Gastroesophageal sphincter (tissue), 4 donors: ENCODE measurements around the gene DOCK9. TPM values are rescaled to one million over a fixed set of nuclear protein-coding genes. Genes with fewer than 3 reads are reported as not detected.

ENCODE experiments used
- ATAC-seq: fragments of 150-250 bp; one replicate; pipeline ENCODE4 v1.9.1; 2016; ENCODE audit warnings: mild to moderate bottlenecking, moderate library complexity
- H3K27ac ChIP-seq, 4 donors: fragments of 200-600 bp; sonication (generic) in 3 of 4; 1 replicate in 3 of 4; 2 replicates in 1 of 4; pipeline ENCODE4 v1.5.1; 2016 to 2019
- H3K27me3 ChIP-seq: fragments of 200-600 bp; sonication (generic); one replicate; pipeline ENCODE4 v1.5.1; 2019
- H3K36me3 ChIP-seq, 2 donors: fragments of 200-600 bp; sonication (generic); one replicate each; pipeline ENCODE4 v1.5.1; 2019; ENCODE audit warnings: control low read depth in 1 of 2
- H3K4me1 ChIP-seq, 3 donors: fragments of 200-600 bp; sonication (generic); 1 replicate in 2 of 3; 2 replicates in 1 of 3; pipeline ENCODE4 v1.5.1; 2016 to 2019; ENCODE audit warnings: control low read depth in 2 of 3
- H3K4me3 ChIP-seq, 2 donors: fragments of 200-600 bp; sonication (generic); one replicate each; pipeline ENCODE4 v1.5.1; 2019; ENCODE audit warnings: mild to moderate bottlenecking in 1 of 2, moderate library complexity in 1 of 2
- H3K9me3 ChIP-seq, 3 donors: fragments of 200-600 bp; sonication (generic); one replicate each; pipeline ENCODE4 v1.5.1; 2017 to 2019; ENCODE audit warnings: control low read depth in 2 of 3
- EP300 ChIP-seq: sonication (generic); formaldehyde crosslinking; IDR thresholded peaks from one replicate; pipeline ENCODE4 v1.6.1; 2017; ENCODE audit warnings: antibody characterized with exemption, mild to moderate bottlenecking
- POLR2A ChIP-seq, 2 donors: fragments of 450-650 bp; IDR thresholded peaks; one replicate each; pipeline ENCODE4 v1.6.1; 2017; ENCODE audit warnings: antibody characterized with exemption in 2 of 2, mild to moderate bottlenecking in 2 of 2, moderate library complexity in 1 of 2
- POLR2AphosphoS5 ChIP-seq: sonication (generic); formaldehyde crosslinking; IDR thresholded peaks from one replicate; pipeline ENCODE4 v1.6.1; 2017; ENCODE audit warnings: antibody characterized with exemption
- WGBS, 2 donors: methylation state at CpG; one replicate each; pipeline ENCODE4 v1.1.5; 2018; ENCODE audit warnings: low coverage in 1 of 2; 5-methylcytosine and 5-hydroxymethylcytosine counted together
- total RNA-seq, 4 donors: library from RNA; depleted of rRNA; stranded (reverse); fragments of >200 nt; gene quantifications; one replicate each; pipeline ENCODE4 v1.1.0, GENCODE V29; 2016
- TF ChIP-seq, protein P1 (sequence below), 4 experiments: fragments of 200-600 bp in 2 of 4; fragments of 450-650 bp in 2 of 4; sonication (generic) in 1 of 4; IDR thresholded peaks; one replicate each; pipeline ENCODE4 v1.5.1; 2017 to 2019; ENCODE audit warnings: antibody characterized with exemption in 4 of 4, mild to moderate bottlenecking in 2 of 4, moderate library complexity in 2 of 4

DOCK9 gene
- total RNA-seq, 4 donors from 2014 or later: 84.1 to 203 (median 150) TPM

DNA sequence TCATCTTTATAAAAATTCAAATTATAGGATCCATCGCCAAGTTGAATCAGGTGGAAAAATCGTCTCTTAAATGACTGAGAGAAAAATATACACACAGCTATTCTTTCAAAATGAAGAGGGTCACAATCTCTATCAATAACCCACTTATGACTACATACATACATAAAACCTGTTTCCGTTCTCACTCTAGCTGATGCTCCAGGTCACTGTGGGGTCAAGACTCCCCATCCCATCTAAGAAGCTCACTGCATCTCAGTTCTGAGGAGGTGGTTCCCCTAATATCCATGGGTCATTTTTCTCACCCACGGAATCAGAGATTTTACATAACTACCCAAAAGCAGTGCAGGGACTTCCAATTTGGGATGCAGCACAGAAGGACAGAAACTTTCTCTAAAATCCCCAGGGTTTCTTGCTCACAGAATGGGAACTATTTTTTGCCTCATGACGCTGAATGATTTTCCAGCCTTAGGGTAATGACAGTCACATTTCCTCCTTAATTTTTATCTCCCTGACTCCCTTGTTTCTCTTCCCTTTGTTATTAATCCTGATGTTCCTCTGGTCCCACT lies 56.8 kb downstream of the DOCK9 start:
- WGBS, 2 donors: 84 to 86% methylated on average over 4 to 5 of the region's 5 CpGs

GRCh38 chr13:98919566-98919965 lies 58.3 kb downstream of the DOCK9 start:
- Histone ChIP-seq H3K4me1 (peaks cover 0 to 49% (median 0%) of the 10 kb centered on the region in 3 donors), H3K4me3 (no peak overlapping the region), H3K9me3 (no peaks in the 10 kb centered on the region), H3K27me3 (no peaks in the 10 kb centered on the region), H3K27ac (no peak overlapping the region), H3K36me3 (peaks cover 0 to 50% of the 10 kb centered on the region in 2 donors)
- WGBS, 2 donors: 86% methylated on average over 2 of the region's 2 CpGs; no CpG with 5 or more reads in 1 of the 2 donors
- no peak for ATAC-seq
- TF ChIP-seq POLR2AphosphoS5 (no peak), POLR2A (IDR thresholded peaks at IDR 0.05) (no peak), EP300 (no peak)
- TF ChIP-seq, protein P1, sequence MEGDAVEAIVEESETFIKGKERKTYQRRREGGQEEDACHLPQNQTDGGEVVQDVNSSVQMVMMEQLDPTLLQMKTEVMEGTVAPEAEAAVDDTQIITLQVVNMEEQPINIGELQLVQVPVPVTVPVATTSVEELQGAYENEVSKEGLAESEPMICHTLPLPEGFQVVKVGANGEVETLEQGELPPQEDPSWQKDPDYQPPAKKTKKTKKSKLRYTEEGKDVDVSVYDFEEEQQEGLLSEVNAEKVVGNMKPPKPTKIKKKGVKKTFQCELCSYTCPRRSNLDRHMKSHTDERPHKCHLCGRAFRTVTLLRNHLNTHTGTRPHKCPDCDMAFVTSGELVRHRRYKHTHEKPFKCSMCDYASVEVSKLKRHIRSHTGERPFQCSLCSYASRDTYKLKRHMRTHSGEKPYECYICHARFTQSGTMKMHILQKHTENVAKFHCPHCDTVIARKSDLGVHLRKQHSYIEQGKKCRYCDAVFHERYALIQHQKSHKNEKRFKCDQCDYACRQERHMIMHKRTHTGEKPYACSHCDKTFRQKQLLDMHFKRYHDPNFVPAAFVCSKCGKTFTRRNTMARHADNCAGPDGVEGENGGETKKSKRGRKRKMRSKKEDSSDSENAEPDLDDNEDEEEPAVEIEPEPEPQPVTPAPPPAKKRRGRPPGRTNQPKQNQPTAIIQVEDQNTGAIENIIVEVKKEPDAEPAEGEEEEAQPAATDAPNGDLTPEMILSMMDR (IDR thresholded peaks at IDR 0.05): no peak

More for the DNA sequence above, 56.8 kb downstream of the DOCK9 start:
- no peak for TF ChIP-seq EP300
- TF ChIP-seq POLR2A (IDR thresholded peaks at IDR 0.05): no peak
- TF ChIP-seq, protein P1 (IDR thresholded peaks at IDR 0.05): no peak
- no peak for TF ChIP-seq POLR2AphosphoS5
- Histone ChIP-seq H3K9me3 (no peaks in the 10 kb centered on the region), H3K36me3 (peaks cover 0 to 39% of the 10 kb centered on the region in 2 donors), H3K27ac (no peak overlapping the region), H3K4me1 (peaks cover 0 to 51% (median 0%) of the 10 kb centered on the region in 3 donors), H3K4me3 (no peak overlapping the region), H3K27me3 (no peaks in the 10 kb centered on the region)
- no peak for ATAC-seq

- no peaks in the 10 kb centered on the region for H3K27me3 ChIP-seq
- TF ChIP-seq, protein P1 (IDR thresholded peaks at IDR 0.05): no peak
- no peak for TF ChIP-seq POLR2AphosphoS5
- no peak overlapping the region for H3K27ac ChIP-seq
- ATAC-seq: no peak
- H3K4me1 ChIP-seq: peaks cover 0 to 44% (median 0%) of the 10 kb centered on the region in 3 donors
- no peak overlapping the region for H3K4me3 ChIP-seq
- 58 to 65% methylated on average over 3 to 4 of the region's 4 CpGs for WGBS, 2 donors
- peaks cover 0 to 58% of the 10 kb centered on the region in 2 donors for H3K36me3 ChIP-seq
- H3K9me3 ChIP-seq: no peaks in the 10 kb centered on the region
Measured at GRCh38 chr13:98918771-98919170, 59.1 kb downstream of the DOCK9 start.

- no peak for TF ChIP-seq POLR2AphosphoS5
- TF ChIP-seq, protein P1 (IDR thresholded peaks at IDR 0.05): no peak
- no peak for TF ChIP-seq POLR2A (IDR thresholded peaks at IDR 0.05)
- H3K4me3 ChIP-seq: no peak overlapping the region
- no peak overlapping the region for H3K27ac ChIP-seq
- peaks cover 0 to 41% (median 5%) of the 10 kb centered on the region in 3 donors for H3K4me1 ChIP-seq
- peaks cover 0 to 58% of the 10 kb centered on the region in 2 donors for H3K36me3 ChIP-seq
- no peak for ATAC-seq
- H3K9me3 ChIP-seq: no peaks in the 10 kb centered on the region
- no peaks in the 10 kb centered on the region for H3K27me3 ChIP-seq
- 36 to 50% methylated on average over 1 of the region's 1 CpG for WGBS, 2 donors
Measured at GRCh38 chr13:98917116-98917515, 60.7 kb downstream of the DOCK9 start.

DNA sequence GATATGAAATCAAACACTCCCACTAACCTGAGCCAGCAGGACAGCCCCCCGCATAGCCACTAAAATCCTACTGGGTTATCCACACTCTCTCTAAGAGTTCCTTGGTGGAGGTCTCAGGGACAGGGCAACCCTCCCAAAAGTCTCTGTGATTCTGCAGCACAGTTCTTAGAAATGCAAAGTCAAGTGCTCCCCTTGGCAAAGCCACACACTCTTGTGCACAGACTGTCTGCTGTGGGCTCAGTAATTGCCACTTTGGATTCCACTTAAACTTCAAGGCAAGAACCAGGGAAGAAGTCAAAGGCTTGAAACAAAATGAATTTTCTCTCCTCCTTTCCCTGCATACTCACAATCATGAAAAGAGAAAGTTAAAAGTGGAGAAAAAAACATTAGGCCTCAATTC lies 61.5 kb downstream of the DOCK9 start:
- no peaks in the 10 kb centered on the region for H3K9me3 ChIP-seq
- peaks cover 0 to 35% (median 5%) of the 10 kb centered on the region in 3 donors for H3K4me1 ChIP-seq
- peaks cover 0 to 51% of the 10 kb centered on the region in 2 donors for H3K36me3 ChIP-seq
- TF ChIP-seq POLR2AphosphoS5 (no peak), POLR2A (IDR thresholded peaks at IDR 0.05) (no peak), EP300 (no peak)
- TF ChIP-seq, protein P1 (IDR thresholded peaks at IDR 0.05): no peak
- H3K27me3 ChIP-seq: no peaks in the 10 kb centered on the region
- no peak overlapping the region for H3K27ac ChIP-seq
- WGBS, 2 donors: 100% methylated on average over 1 of the region's 1 CpG; no CpG with 5 or more reads in 1 of the 2 donors
- no peak overlapping the region for H3K4me3 ChIP-seq
- ATAC-seq: no peak
